ENCODE data around the gene DISC1. TPM values are rescaled to one million over a fixed set of nuclear protein-coding genes. Genes with fewer than 3 reads are reported as not detected.

Gene DISC1
- polyA plus RNA-seq, 1 of the 3 experiments (the other 2 are of a cell fraction): 1.7 TPM

GRCh38 chr1:231801042-231801585 lies 174.5 kb downstream of the DISC1 start:
- no peaks in the 10 kb centered on the region for H3K79me2 ChIP-seq (ENCODE audit: insufficient read depth)
- no peaks in the 10 kb centered on the region for H3K4me1 ChIP-seq (ENCODE audit: control insufficient read depth in 1 of 2, insufficient read depth in 2 of 2, low read depth in 1 of 2, low read length in 1 of 2)
- no peak overlapping the region for H3K27ac ChIP-seq (ENCODE audit: low read depth in 2 of 2, low read length in 1 of 2)
- H3K4me2 ChIP-seq: no peak overlapping the region
- H4K20me1 ChIP-seq (ENCODE audit: insufficient read depth): no peaks in the 10 kb centered on the region
- POLR2A ChIA-PET: no interaction called here
- CTCF ChIA-PET: interaction anchor here (0.5 kb wide), 1 partner anchor 30 kb away, joined by 3 read pairs; no protein-coding TSS in a partner anchor
- no peak for DNase-seq
- H3K4me3 ChIP-seq (ENCODE audit: low read depth in 2 of 2, low read length in 1 of 2): no peak overlapping the region
- no peak overlapping the region for H2AFZ ChIP-seq (ENCODE audit: low read depth)
- H3K9me2 ChIP-seq: no peaks in the 10 kb centered on the region
- no peaks in the 10 kb centered on the region for H3K9me3 ChIP-seq
- whole genome bisulfite sequencing (ENCODE audit: low lambda C conversion rate): 97% methylated on average over 6 of the region's 6 CpGs
- H3K9ac ChIP-seq: no peak overlapping the region
- peaks cover 0 to 7% of the 10 kb centered on the region in 2 experiments for H3K36me3 ChIP-seq (replicated peaks in 1 of 2; ENCODE audit: control insufficient read depth in 1 of 2, insufficient read depth in 2 of 2, low read length in 1 of 2)
- no peaks in the 10 kb centered on the region for H3F3A ChIP-seq (replicated peaks; ENCODE audit: insufficient read depth)
- H3K27me3 ChIP-seq (ENCODE audit: insufficient read depth): no peaks in the 10 kb centered on the region
- no peak for TF ChIP-seq REST (IDR thresholded peaks at IDR 0.05; ENCODE audit: low read depth, low read length)
- TF ChIP-seq USF1 (IDR thresholded peaks at IDR 0.05; ENCODE audit: borderline replicate concordance, low read depth): no peak
- TF ChIP-seq SMC3 (IDR thresholded peaks at IDR 0.05; ENCODE audit: low read depth, low read length): no peak
- TF ChIP-seq JUND (IDR thresholded peaks at IDR 0.05): no peak
- no peak for TF ChIP-seq RCOR1 (IDR thresholded peaks at IDR 0.05; ENCODE audit: low read length)
- no peak for TF ChIP-seq FOXM1 (IDR thresholded peaks at IDR 0.05; ENCODE audit: low read depth)
- no peak for TF ChIP-seq PBX3 (IDR thresholded peaks at IDR 0.05)
- no peak for TF ChIP-seq TCF12 (IDR thresholded peaks at IDR 0.05)
- no peak for TF ChIP-seq TAF1 (IDR thresholded peaks at IDR 0.05; ENCODE audit: borderline replicate concordance, low read depth, low read length)
- no peak for TF ChIP-seq CHD2 (IDR thresholded peaks at IDR 0.05; ENCODE audit: low read length, partially characterized antibody)
- TF ChIP-seq FOXJ3 (CRISPR knock-in tag; IDR thresholded peaks at IDR 0.05): no peak
- no peak for TF ChIP-seq ELF1 (IDR thresholded peaks at IDR 0.05)
- no peak for TF ChIP-seq NFIC (IDR thresholded peaks at IDR 0.05; ENCODE audit: borderline replicate concordance)

DNA sequence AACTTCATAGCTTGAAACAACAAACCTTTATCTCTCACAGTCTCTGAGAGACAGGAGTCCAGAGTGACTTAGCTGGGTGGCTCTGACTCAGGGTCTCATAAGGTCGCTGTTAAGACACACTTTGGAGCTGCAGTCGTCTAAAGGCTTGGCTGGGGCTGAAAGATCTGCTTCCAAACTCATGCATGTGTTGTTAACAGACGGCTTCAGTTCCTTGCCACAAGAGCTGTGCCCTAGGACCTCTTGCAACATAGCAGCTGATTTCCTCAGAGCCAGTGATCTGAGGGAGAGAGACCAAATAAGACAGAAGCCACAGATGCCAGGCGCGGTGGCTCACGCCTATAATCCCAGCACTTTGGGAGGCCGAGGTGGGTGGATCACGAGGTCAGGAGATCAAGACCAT lies 176.8 kb downstream of the DISC1 start:
- no peaks in the 10 kb centered on the region for H3K79me2 ChIP-seq (ENCODE audit: insufficient read depth)
- H3F3A ChIP-seq (replicated peaks; ENCODE audit: insufficient read depth): no peaks in the 10 kb centered on the region
- H3K9me3 ChIP-seq: no peaks in the 10 kb centered on the region
- 77% methylated on average over 8 of the region's 8 CpGs for WGBS (ENCODE audit: low lambda C conversion rate)
- no peak overlapping the region for H3K9ac ChIP-seq
- ChIA-PET POLR2A (no interaction called here), CTCF (no interaction called here)
- no peaks in the 10 kb centered on the region for H3K27me3 ChIP-seq (ENCODE audit: insufficient read depth)
- no peak for DNase-seq
- H3K4me3 ChIP-seq (ENCODE audit: low read depth in 2 of 2, low read length in 1 of 2): no peak overlapping the region
- no peak overlapping the region for H3K4me2 ChIP-seq
- H2AFZ ChIP-seq (ENCODE audit: low read depth): no peak overlapping the region
- no peak overlapping the region for H3K27ac ChIP-seq (ENCODE audit: low read depth in 2 of 2, low read length in 1 of 2)
- H3K36me3 ChIP-seq (replicated peaks in 1 of 2; ENCODE audit: control insufficient read depth in 1 of 2, insufficient read depth in 2 of 2, low read length in 1 of 2): peaks cover 0 to 7% of the 10 kb centered on the region in 2 experiments
- peaks cover 0 to 5% of the 10 kb centered on the region in 2 experiments; a peak in 1 of 4 replicates for H3K4me1 ChIP-seq (ENCODE audit: control insufficient read depth in 1 of 2, insufficient read depth in 2 of 2, low read depth in 1 of 2, low read length in 1 of 2)
- no peaks in the 10 kb centered on the region for H3K9me2 ChIP-seq
- no peaks in the 10 kb centered on the region for H4K20me1 ChIP-seq (ENCODE audit: insufficient read depth)
- no peak for TF ChIP-seq TEAD4 (IDR thresholded peaks at IDR 0.05; ENCODE audit: borderline replicate concordance, insufficient read depth)
- TF ChIP-seq NFIC (IDR thresholded peaks at IDR 0.05; ENCODE audit: borderline replicate concordance): no peak
- no peak for TF ChIP-seq GABPA (IDR thresholded peaks at IDR 0.05; ENCODE audit: low read depth)
- no peak for TF ChIP-seq POLR2AphosphoS5 (IDR thresholded peaks at IDR 0.05; ENCODE audit: low read depth, low read length)
- TF ChIP-seq MXI1 (IDR thresholded peaks at IDR 0.05; ENCODE audit: low read depth, low read length): no peak
- no peak for TF ChIP-seq FOSL2 (IDR thresholded peaks at IDR 0.05; ENCODE audit: borderline replicate concordance, low read depth)
- TF ChIP-seq, protein P1, sequence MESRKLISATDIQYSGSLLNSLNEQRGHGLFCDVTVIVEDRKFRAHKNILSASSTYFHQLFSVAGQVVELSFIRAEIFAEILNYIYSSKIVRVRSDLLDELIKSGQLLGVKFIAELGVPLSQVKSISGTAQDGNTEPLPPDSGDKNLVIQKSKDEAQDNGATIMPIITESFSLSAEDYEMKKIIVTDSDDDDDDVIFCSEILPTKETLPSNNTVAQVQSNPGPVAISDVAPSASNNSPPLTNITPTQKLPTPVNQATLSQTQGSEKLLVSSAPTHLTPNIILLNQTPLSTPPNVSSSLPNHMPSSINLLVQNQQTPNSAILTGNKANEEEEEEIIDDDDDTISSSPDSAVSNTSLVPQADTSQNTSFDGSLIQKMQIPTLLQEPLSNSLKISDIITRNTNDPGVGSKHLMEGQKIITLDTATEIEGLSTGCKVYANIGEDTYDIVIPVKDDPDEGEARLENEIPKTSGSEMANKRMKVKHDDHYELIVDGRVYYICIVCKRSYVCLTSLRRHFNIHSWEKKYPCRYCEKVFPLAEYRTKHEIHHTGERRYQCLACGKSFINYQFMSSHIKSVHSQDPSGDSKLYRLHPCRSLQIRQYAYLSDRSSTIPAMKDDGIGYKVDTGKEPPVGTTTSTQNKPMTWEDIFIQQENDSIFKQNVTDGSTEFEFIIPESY (IDR thresholded peaks at IDR 0.05; ENCODE audit: borderline replicate concordance, low read depth): no peak
- TF ChIP-seq TCF12 (IDR thresholded peaks at IDR 0.05): no peak
- no peak for TF ChIP-seq RXRA (IDR thresholded peaks at IDR 0.05; ENCODE audit: borderline replicate concordance, low read depth)
- no peak for TF ChIP-seq YY1 (IDR thresholded peaks at IDR 0.05; ENCODE audit: low read depth)
- no peak for TF ChIP-seq RAD21 (IDR thresholded peaks at IDR 0.05; ENCODE audit: low read length)
- no peak for TF ChIP-seq PBX3 (IDR thresholded peaks at IDR 0.05)

Data from SK-N-SH (cell line).